Thoracic aorta (tissue), 2 donors: Measurements from ENCODE around the gene MAP7D3. TPM values are rescaled to one million over a fixed set of nuclear protein-coding genes. Genes with fewer than 3 reads are reported as not detected.
"Not testable (repeated sequence)": the region's sequence is repeated elsewhere in the genome, so short reads cannot be mapped to it uniquely, and the experiment has no call there.

Experiments used
- ATAC-seq: fragments of 150-250 bp; one replicate; pipeline ENCODE4 v1.8.0; 2017; ENCODE audit warnings: low read depth; ENCODE audit not compliant: insufficient number of reproducible peaks, low FRiP score
- DNase-seq: peaks from one replicate; pipeline ENCODE4 v3.0.0-alpha.2; 2020; ENCODE audit warnings: low spot score
- H3K27ac ChIP-seq, 2 donors: fragments of 200-600 bp; sonication (generic); 1 replicate in 1 of 2; 2 replicates in 1 of 2; pipeline ENCODE4 v1.5.1; 2016; ENCODE audit warnings: mild to moderate bottlenecking in 2 of 2, moderate library complexity in 2 of 2
- H3K27me3 ChIP-seq: fragments of 200-600 bp; sonication (generic); replicated peaks from 2 replicates; pipeline ENCODE4 v1.6.0; 2016; ENCODE audit warnings: mild to moderate bottlenecking; ENCODE audit not compliant: insufficient read depth
- H3K36me3 ChIP-seq: fragments of 200-600 bp; sonication (generic); one replicate; pipeline ENCODE4 v1.5.1; 2016
- H3K4me1 ChIP-seq, 2 donors: fragments of 200-600 bp; sonication (generic); 1 replicate in 1 of 2; 2 replicates in 1 of 2; pipeline versions ENCODE4 v1.5.1 to v1.6.0; 2016; ENCODE audit warnings: low read depth in 2 of 2, mild to moderate bottlenecking in 1 of 2; ENCODE audit not compliant: control insufficient read depth in 1 of 2
- H3K4me3 ChIP-seq: fragments of 200-600 bp; sonication (generic); 2 replicates; pipeline ENCODE4 v1.5.1; 2016; ENCODE audit warnings: mild to moderate bottlenecking
- H3K9me3 ChIP-seq: fragments of 200-600 bp; sonication (generic); 2 replicates; pipeline ENCODE4 v1.5.1; 2016
- total RNA-seq, 2 donors: library from RNA; depleted of rRNA; stranded (reverse); fragments of >200 nt; gene quantifications; one replicate each; pipeline versions ENCODE4 v1.1.0 to v1.2.3, GENCODE V29; 2016
- TF ChIP-seq, protein P1 (sequence below): fragments of 200-600 bp; sonication (generic); IDR thresholded peaks from one replicate; pipeline ENCODE4 v1.5.1; 2019; ENCODE audit warnings: antibody characterized with exemption

Gene MAP7D3, protein sequence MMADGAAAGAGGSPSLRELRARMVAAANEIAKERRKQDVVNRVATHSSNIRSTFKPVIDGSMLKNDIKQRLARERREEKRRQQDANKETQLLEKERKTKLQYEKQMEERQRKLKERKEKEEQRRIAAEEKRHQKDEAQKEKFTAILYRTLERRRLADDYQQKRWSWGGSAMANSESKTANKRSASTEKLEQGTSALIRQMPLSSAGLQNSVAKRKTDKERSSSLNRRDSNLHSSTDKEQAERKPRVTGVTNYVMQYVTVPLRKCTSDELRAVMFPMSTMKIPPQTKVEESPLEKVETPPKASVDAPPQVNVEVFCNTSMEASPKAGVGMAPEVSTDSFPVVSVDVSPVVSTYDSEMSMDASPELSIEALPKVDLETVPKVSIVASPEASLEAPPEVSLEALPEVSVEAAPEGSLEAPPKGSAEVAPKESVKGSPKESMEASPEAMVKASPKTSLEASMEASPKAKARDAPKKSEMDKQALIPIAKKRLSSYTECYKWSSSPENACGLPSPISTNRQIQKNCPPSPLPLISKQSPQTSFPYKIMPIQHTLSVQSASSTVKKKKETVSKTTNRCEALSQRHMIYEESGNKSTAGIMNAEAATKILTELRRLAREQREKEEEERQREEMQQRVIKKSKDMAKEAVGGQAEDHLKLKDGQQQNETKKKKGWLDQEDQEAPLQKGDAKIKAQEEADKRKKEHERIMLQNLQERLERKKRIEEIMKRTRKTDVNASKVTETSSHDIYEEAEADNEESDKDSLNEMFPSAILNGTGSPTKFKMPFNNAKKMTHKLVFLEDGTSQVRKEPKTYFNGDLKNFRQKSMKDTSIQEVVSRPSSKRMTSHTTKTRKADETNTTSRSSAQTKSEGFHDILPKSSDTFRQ
- total RNA-seq = 10 to 100 TPM; 41.6 to 44.5 TPM

DNA sequence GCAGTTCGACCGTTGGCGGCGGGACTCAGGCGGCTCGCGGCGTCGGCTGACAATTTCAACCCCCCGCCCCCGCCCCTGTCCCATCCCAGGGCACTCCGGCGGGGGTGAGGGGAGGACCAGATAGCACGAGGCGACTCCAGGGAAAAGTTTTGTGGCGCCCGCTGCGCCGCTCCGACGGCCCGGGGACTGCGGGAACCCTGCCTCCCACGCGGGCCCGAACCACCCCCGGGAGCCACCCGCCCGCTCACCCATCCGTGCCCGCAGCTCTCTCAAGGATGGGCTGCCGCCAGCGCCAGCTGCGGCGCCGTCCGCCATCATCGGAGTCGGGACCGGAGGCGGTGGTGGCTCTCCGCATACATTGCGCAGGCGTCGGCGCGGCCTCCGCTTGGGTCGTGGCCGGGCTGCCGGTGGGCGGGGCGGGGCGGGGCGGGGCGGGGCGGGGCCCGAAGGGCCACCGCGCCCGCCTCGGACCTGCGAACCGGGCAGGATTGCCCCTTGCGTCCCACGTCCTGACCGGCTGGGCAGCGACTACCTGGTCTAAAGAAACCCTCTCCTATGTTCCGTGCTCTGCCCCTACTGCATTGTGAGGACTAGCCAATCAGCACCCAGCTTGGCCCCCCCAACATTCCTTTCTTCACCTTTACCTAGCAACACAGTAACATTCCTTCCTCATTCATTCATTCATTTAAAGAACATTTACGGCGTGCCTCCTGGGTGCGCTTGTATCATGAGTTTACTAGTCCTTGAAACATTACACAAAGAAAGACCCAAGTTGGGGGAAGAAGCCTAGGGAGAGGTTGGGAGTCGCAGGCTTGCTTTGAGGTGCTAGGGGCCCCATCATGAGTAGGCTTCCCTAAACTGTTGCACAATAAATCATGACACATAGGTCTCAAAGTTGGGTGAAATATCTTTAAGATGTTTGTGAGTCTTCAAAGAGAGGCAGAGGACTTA lies at the start of gene MAP7D3:
MAP7D3 (minus strand) TSS at position 360 of the 951 bp plus-strand sequence; CDS start at position 318, 42 bp downstream.
- Histone ChIP-seq H3K9me3 (no peaks in the 10 kb centered on the region), H3K36me3 (no peaks in the 10 kb centered on the region), H3K4me1 (peaks cover 0 to 21% of the 10 kb centered on the region in 2 donors), H3K4me3 (peak within 1 kb of the TSS; percentile 73), H3K27me3 (no peaks in the 10 kb centered on the region), H3K27ac (peak within 1 kb of the TSS; percentile 68 to 69)
- no peak for DNase-seq
- TF ChIP-seq, protein P1, sequence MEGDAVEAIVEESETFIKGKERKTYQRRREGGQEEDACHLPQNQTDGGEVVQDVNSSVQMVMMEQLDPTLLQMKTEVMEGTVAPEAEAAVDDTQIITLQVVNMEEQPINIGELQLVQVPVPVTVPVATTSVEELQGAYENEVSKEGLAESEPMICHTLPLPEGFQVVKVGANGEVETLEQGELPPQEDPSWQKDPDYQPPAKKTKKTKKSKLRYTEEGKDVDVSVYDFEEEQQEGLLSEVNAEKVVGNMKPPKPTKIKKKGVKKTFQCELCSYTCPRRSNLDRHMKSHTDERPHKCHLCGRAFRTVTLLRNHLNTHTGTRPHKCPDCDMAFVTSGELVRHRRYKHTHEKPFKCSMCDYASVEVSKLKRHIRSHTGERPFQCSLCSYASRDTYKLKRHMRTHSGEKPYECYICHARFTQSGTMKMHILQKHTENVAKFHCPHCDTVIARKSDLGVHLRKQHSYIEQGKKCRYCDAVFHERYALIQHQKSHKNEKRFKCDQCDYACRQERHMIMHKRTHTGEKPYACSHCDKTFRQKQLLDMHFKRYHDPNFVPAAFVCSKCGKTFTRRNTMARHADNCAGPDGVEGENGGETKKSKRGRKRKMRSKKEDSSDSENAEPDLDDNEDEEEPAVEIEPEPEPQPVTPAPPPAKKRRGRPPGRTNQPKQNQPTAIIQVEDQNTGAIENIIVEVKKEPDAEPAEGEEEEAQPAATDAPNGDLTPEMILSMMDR = no peak
- ATAC-seq = peak; percentile 55

- not testable (repeated sequence) for H3K36me3 ChIP-seq, ATAC-seq, H3K4me3 ChIP-seq, H3K27ac ChIP-seq, H3K27me3 ChIP-seq, DNase-seq, H3K9me3 ChIP-seq, H3K4me1 ChIP-seq
Measured at GRCh38 chrX:136300721-136301120, 49.5 kb upstream of the MAP7D3 start, which contains the start of gene ADGRG4. TSS of gene ADGRG4 (plus strand) at chrX:136300963. CDS start at chrX:136308778, 7,815 bp downstream.

DNA sequence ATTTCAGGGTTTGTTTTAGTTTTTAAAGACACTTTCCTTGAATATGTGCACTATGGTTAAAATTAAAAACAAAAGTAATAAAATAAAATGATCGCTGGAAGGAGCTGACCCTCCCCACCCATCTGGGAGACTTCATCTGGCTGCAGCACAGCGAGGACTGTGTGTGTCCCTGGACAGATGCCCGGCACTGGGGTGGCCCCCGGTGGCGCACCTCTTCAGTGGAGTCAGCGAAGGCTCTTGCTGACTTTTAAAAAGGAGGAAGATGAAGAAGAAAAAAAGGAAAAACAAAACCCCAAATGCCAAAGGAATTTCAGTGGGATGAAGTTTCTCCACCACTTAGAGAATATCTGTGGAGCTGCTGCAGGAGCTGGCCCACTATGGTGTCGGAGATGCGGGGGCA lies 44.2 kb upstream of the MAP7D3 start:
- H3K36me3 ChIP-seq = no peaks in the 10 kb centered on the region
- no peaks in the 10 kb centered on the region for H3K4me1 ChIP-seq
- no peak overlapping the region for H3K4me3 ChIP-seq
- H3K27me3 ChIP-seq = no peaks in the 10 kb centered on the region
- no peaks in the 10 kb centered on the region for H3K9me3 ChIP-seq
- H3K27ac ChIP-seq = no peak overlapping the region
- DNase-seq = no peak
- no peak for ATAC-seq
- TF ChIP-seq, protein P1 = no peak

DNA sequence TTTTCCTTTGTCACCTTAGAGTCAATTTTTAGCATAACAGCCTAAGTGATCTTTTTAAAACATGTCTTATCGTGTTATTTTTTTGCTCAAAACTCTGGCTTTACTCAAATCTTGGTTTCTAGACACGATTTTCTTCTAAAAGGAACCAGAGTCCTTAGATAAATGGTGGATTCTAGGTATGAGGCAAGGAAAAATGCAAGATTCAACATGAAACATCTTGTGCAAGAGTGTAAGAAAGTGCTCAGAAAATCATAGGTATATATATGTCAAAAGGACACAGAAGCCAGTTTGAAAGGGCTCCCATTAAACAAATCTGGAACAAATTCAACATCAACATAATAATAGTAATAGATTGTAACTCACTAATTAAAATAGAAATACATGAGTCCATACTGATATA lies 41.5 kb upstream of the MAP7D3 start:
- Histone ChIP-seq H3K4me3 (no peak overlapping the region), H3K27me3 (no peaks in the 10 kb centered on the region), H3K9me3 (no peaks in the 10 kb centered on the region), H3K36me3 (no peaks in the 10 kb centered on the region), H3K27ac (no peak overlapping the region), H3K4me1 (no peaks in the 10 kb centered on the region)
- TF ChIP-seq, protein P1 = no peak
- DNase-seq = no peak
- no peak for ATAC-seq

DNA sequence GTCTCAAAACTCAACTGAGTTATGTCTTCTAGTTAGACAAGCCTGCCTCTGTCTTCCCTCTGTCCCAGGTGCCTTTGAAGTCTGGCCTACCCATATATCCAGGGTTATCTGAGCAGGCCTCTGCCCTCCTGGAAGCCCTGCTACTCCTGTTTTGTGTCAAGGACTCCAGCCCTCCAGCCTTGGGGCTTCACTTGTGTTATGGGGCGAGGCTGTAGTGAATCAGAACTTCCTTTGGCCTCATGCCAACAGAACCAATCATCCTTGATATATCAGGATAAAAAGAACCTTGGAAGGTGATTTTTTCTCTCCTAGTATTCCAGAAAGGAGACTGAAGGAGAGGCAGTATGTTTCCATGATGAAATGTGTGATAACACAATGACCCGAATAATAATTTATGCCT lies 40.6 kb upstream of the MAP7D3 start:
- H3K36me3 ChIP-seq = no peaks in the 10 kb centered on the region
- ATAC-seq (no peak), DNase-seq (no peak)
- no peak overlapping the region for H3K4me3 ChIP-seq
- no peaks in the 10 kb centered on the region for H3K4me1 ChIP-seq
- no peaks in the 10 kb centered on the region for H3K27me3 ChIP-seq
- TF ChIP-seq, protein P1 = no peak
- H3K9me3 ChIP-seq = no peaks in the 10 kb centered on the region
- H3K27ac ChIP-seq = no peak overlapping the region

GRCh38 chrX:136286375-136286774 lies 35.2 kb upstream of the MAP7D3 start:
- not testable (repeated sequence) for H3K9me3 ChIP-seq, H3K27ac ChIP-seq, H3K27me3 ChIP-seq, DNase-seq, ATAC-seq, H3K4me3 ChIP-seq, H3K36me3 ChIP-seq, H3K4me1 ChIP-seq
